HCEC 1CT (cell line): Measurements from ENCODE around the gene LYZ.
A peak's percentile ranks its signal among the peaks of the same experiment; 100 is the strongest.

Experiments used
- DNase-seq: peaks from one replicate; pipeline ENCODE4 v3.0.0-alpha.2; 2017

LYZ gene

DNA sequence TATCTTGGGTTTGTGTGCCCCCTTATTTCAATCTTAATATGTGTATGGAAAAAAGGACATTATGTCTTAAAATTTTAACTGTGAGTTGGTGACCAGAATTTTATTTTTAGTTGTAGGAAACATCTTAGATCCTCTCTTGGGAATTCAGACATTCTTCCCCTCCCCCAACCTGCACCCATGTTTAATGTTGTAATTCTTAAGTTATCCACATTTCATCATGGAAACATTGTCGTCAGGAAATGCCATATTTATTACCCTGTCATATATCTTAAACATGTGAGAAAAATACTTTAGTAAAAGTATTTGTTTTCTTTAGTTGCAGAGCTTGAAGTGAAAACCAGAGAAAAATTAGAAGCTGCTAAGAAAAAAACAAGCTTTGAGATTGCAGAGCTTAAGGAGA lies 41.6 kb downstream of the LYZ start:
- DNase-seq = peak; percentile 71

GRCh38 chr12:69392179-69392928 lies 44.2 kb downstream of the LYZ start:
- DNase-seq = peak; percentile 20

DNA sequence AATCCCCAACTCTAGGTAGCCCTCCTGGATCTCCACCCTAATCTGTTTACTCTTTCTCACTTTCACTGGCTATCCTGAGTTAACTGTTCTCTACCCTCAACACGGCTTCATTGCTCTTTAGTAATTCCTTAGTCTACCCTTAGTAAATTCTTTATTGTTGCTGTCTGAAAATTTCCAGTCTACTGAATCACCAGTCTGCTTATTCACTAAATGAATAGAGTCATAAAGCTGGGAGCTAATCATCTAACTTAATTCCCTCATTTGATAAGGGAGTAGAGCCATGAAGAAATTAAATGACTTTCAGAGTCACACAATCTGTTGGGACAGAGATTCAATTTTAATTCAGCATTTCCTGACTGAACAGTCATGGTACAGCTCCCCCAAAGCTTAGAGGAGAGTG lies 47.9 kb downstream of the LYZ start:
- no peak for DNase-seq

DNA sequence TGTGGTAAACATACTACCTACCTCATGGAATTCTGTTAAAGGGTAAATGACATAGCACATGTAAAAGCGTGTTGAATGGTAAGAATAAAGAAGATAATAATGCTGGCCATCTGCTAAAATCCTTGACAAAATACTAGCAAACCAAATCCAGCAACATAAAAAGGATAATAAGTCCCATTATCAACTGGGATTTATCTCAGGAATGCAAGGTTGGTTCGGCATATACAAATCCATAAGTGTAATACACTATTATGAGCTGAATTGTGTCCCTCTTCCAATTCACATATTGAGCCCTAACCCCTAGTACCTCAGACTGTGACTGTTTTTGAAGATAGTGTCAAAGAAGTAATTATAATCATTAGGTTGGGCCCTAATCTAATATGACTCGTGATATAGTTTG lies 48.8 kb downstream of the LYZ start:
- DNase-seq = no peak

GRCh38 chr12:69397978-69398377 lies 49.8 kb downstream of the LYZ start:
- no peak for DNase-seq

DNA sequence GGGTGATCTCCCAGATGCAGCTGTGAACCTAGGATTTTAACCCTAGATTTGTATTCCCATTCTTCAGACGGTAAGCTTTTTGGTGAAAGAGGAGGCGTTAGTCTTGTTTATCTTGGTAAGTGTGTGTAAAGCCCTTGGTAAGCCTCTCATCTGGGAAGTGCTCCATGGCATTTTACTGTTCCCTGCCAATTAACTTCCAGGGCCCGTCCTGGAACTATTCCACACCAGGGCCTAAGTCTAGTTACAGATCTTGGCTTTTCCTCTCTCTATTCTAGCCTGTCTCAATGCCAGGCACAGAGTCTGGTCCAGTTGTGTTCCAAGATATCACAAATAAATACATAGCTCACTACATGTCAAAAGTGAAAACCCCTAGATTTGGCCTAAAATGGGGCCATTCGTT lies 53.8 kb downstream of the LYZ start:
- DNase-seq = no peak
